Activated naive CD8-positive, alpha-beta T cell treated with anti-CD3 and anti-CD28 coated beads, Interleukin-2, amount 10 ng/mL, durations not matched to agents 7 days and 5 days (primary cell): ENCODE results near the gene PHLPP1. TPM values are rescaled to one million over a fixed set of nuclear protein-coding genes. Genes with fewer than 3 reads are reported as not detected.
"Not testable (repeated sequence)": the region's sequence is repeated elsewhere in the genome, so short reads cannot be mapped to it uniquely, and the experiment has no call there.

Experiments used
- ATAC-seq: fragments of 150-1000 bp; cut with Tn5 transposase; one replicate; pipeline ENCODE4 v1.10.0; 2021; ENCODE audit warnings: low read depth, moderate library complexity
- POLR2A ChIA-PET: fragments of 350-600 bp; sonication (Branson Sonifier 250); formaldehyde crosslinking; loops from one replicate; lab custom pipeline; 2021; ENCODE audit warnings: antibody characterized with exemption; lab: Charles Lee
- DNase-seq: peaks from one replicate; pipeline ENCODE4 v3.0.0; 2021
- H3K27ac Mint-ChIP-seq: one replicate; pipeline ENCODE4 v1.8.0; 2022; ENCODE audit warnings: mild to moderate bottlenecking, mixed read lengths
- H3K27me3 Mint-ChIP-seq: one replicate; pipeline ENCODE4 v1.8.0; 2022; ENCODE audit warnings: mild to moderate bottlenecking, moderate library complexity, mixed read lengths
- H3K36me3 Mint-ChIP-seq: one replicate; pipeline ENCODE4 v1.8.0; 2021; ENCODE audit warnings: mild to moderate bottlenecking, mixed read lengths
- H3K4me1 Mint-ChIP-seq: one replicate; pipeline ENCODE4 v1.8.0; 2021; ENCODE audit warnings: mixed read lengths
- H3K4me3 Mint-ChIP-seq: one replicate; pipeline ENCODE4 v1.8.0; 2022; ENCODE audit warnings: mild to moderate bottlenecking, moderate library complexity, mixed read lengths
- H3K9me3 Mint-ChIP-seq: one replicate; pipeline ENCODE4 v1.8.0; 2021; ENCODE audit warnings: mixed read lengths
- total RNA-seq, 2 experiments: library from RNA; stranded (reverse); gene quantifications; one replicate each; pipeline ENCODE4 v1.2.3, GENCODE V29; 2021

The PHLPP1 gene
- total RNA-seq, 2 experiments from 2014 or later = 5.8 to 6.1 TPM

- H3K27me3 Mint-ChIP-seq = peaks cover 2% of the 10 kb centered on the region
- no peaks in the 10 kb centered on the region for H3K9me3 Mint-ChIP-seq
- no peak overlapping the region for H3K27ac Mint-ChIP-seq
- H3K4me3 Mint-ChIP-seq = no peak overlapping the region
- ATAC-seq = no peak
- no peak for DNase-seq
- POLR2A ChIA-PET = no interaction called here
- H3K36me3 Mint-ChIP-seq = peaks cover 1% of the 10 kb centered on the region
- H3K4me1 Mint-ChIP-seq = peaks cover 7% of the 10 kb centered on the region
Observed at GRCh38 chr18:62797329-62797728, 82.0 kb downstream of the PHLPP1 start.

GRCh38 chr18:62799977-62800376 is 84.6 kb downstream of the PHLPP1 start:
- Mint-ChIP-seq H3K36me3 (no peaks in the 10 kb centered on the region), H3K27ac (no peak overlapping the region), H3K4me3 (no peak overlapping the region), H3K9me3 (no peaks in the 10 kb centered on the region), H3K27me3 (peaks cover 2% of the 10 kb centered on the region), H3K4me1 (peaks cover 7% of the 10 kb centered on the region)
- DNase-seq (no peak), ATAC-seq (no peak)
- POLR2A ChIA-PET = no interaction called here

- Mint-ChIP-seq H3K27me3 (peaks cover 2% of the 10 kb centered on the region), H3K4me3 (no peak overlapping the region), H3K36me3 (no peaks in the 10 kb centered on the region), H3K9me3 (no peaks in the 10 kb centered on the region), H3K27ac (no peak overlapping the region), H3K4me1 (peaks cover 2% of the 10 kb centered on the region)
- ATAC-seq = no peak
- DNase-seq = no peak
- POLR2A ChIA-PET = no interaction called here
Observed at GRCh38 chr18:62802523-62802922, 87.2 kb downstream of the PHLPP1 start.

GRCh38 chr18:62807396-62807795 is 92.1 kb downstream of the PHLPP1 start:
- POLR2A ChIA-PET = no interaction called here
- Mint-ChIP-seq H3K27ac (no peak overlapping the region), H3K27me3 (no peaks in the 10 kb centered on the region), H3K4me1 (no peaks in the 10 kb centered on the region), H3K4me3 (no peak overlapping the region), H3K9me3 (no peaks in the 10 kb centered on the region), H3K36me3 (peaks cover 4% of the 10 kb centered on the region)
- DNase-seq (no peak), ATAC-seq (no peak)

- no peak overlapping the region for H3K27ac Mint-ChIP-seq
Observed at GRCh38 chr18:62808123-62808522, 92.8 kb downstream of the PHLPP1 start.

GRCh38 chr18:62809445-62809844 is 94.1 kb downstream of the PHLPP1 start:
- H3K27ac Mint-ChIP-seq, H3K4me1 Mint-ChIP-seq, H3K27me3 Mint-ChIP-seq, H3K36me3 Mint-ChIP-seq, ATAC-seq, POLR2A ChIA-PET, H3K9me3 Mint-ChIP-seq, DNase-seq, H3K4me3 Mint-ChIP-seq: not testable (repeated sequence)

More at GRCh38 chr18:62808123-62808522, 92.8 kb downstream of the PHLPP1 start:
- Mint-ChIP-seq H3K27me3 (no peaks in the 10 kb centered on the region), H3K4me3 (no peak overlapping the region), H3K4me1 (no peaks in the 10 kb centered on the region), H3K36me3 (peaks cover 4% of the 10 kb centered on the region), H3K9me3 (no peaks in the 10 kb centered on the region)
- ATAC-seq (no peak), DNase-seq (no peak)
- POLR2A ChIA-PET = no interaction called here

- H3K27me3 Mint-ChIP-seq = no peaks in the 10 kb centered on the region
- DNase-seq (no peak), ATAC-seq (no peak)
- peaks cover 2% of the 10 kb centered on the region for H3K4me1 Mint-ChIP-seq
- peaks cover 4% of the 10 kb centered on the region for H3K36me3 Mint-ChIP-seq
- no peak overlapping the region for H3K27ac Mint-ChIP-seq
- H3K9me3 Mint-ChIP-seq = peaks cover 1% of the 10 kb centered on the region
- H3K4me3 Mint-ChIP-seq = no peak overlapping the region
- POLR2A ChIA-PET = no interaction called here
Observed at GRCh38 chr18:62809900-62810299, 94.6 kb downstream of the PHLPP1 start.

GRCh38 chr18:62810682-62811081 is 95.3 kb downstream of the PHLPP1 start:
- Mint-ChIP-seq H3K36me3 (peaks cover 4% of the 10 kb centered on the region), H3K27ac (no peak overlapping the region), H3K9me3 (peaks cover 1% of the 10 kb centered on the region), H3K27me3 (no peaks in the 10 kb centered on the region), H3K4me3 (no peak overlapping the region), H3K4me1 (peaks cover 2% of the 10 kb centered on the region)
- POLR2A ChIA-PET = no interaction called here
- DNase-seq (no peak), ATAC-seq (no peak)

GRCh38 chr18:62811674-62812073 is 96.3 kb downstream of the PHLPP1 start:
- Mint-ChIP-seq H3K27ac (no peak overlapping the region), H3K4me1 (peaks cover 2% of the 10 kb centered on the region), H3K27me3 (no peaks in the 10 kb centered on the region), H3K36me3 (peaks cover 4% of the 10 kb centered on the region), H3K4me3 (no peak overlapping the region), H3K9me3 (peaks cover 1% of the 10 kb centered on the region)
- DNase-seq (no peak), ATAC-seq (no peak)
- POLR2A ChIA-PET = no interaction called here

GRCh38 chr18:62812242-62812641 is 96.9 kb downstream of the PHLPP1 start:
- H3K9me3 Mint-ChIP-seq = peaks cover 1% of the 10 kb centered on the region
- ATAC-seq = no peak
- H3K4me1 Mint-ChIP-seq = peaks cover 2% of the 10 kb centered on the region
- H3K36me3 Mint-ChIP-seq = peaks cover 4% of the 10 kb centered on the region
- POLR2A ChIA-PET = no interaction called here
- DNase-seq = no peak
- no peak overlapping the region for H3K27ac Mint-ChIP-seq
- H3K27me3 Mint-ChIP-seq = no peaks in the 10 kb centered on the region
- H3K4me3 Mint-ChIP-seq = no peak overlapping the region

- Mint-ChIP-seq H3K36me3 (peaks cover 3% of the 10 kb centered on the region), H3K4me1 (peaks cover 2% of the 10 kb centered on the region), H3K4me3 (no peak overlapping the region), H3K27ac (no peak overlapping the region), H3K27me3 (no peaks in the 10 kb centered on the region), H3K9me3 (peaks cover 1% of the 10 kb centered on the region)
- ATAC-seq = no peak
- POLR2A ChIA-PET = no interaction called here
- no peak for DNase-seq
Observed at GRCh38 chr18:62812876-62813275, 97.5 kb downstream of the PHLPP1 start.

GRCh38 chr18:62814132-62814759 is 98.9 kb downstream of the PHLPP1 start:
- Mint-ChIP-seq H3K27ac (no peak overlapping the region), H3K27me3 (peaks cover 2% of the 10 kb centered on the region), H3K9me3 (peaks cover 1% of the 10 kb centered on the region), H3K36me3 (no peaks in the 10 kb centered on the region), H3K4me3 (no peak overlapping the region), H3K4me1 (peaks cover 2% of the 10 kb centered on the region)
- no peak for ATAC-seq
- POLR2A ChIA-PET = interaction anchor here (0.7 kb wide), 1 partner anchor 31 kb away, joined by 3 read pairs; no protein-coding TSS in a partner anchor
- DNase-seq = no peak

GRCh38 chr18:62825382-62825781 is 110.0 kb downstream of the PHLPP1 start:
- Mint-ChIP-seq H3K9me3 (no peaks in the 10 kb centered on the region), H3K27ac (no peak overlapping the region), H3K27me3 (no peaks in the 10 kb centered on the region), H3K4me1 (no peaks in the 10 kb centered on the region), H3K4me3 (no peak overlapping the region), H3K36me3 (peaks cover 2% of the 10 kb centered on the region)
- DNase-seq = no peak
- POLR2A ChIA-PET = no interaction called here
- no peak for ATAC-seq

GRCh38 chr18:62827397-62827796 is 112.1 kb downstream of the PHLPP1 start:
- Mint-ChIP-seq H3K27me3 (no peaks in the 10 kb centered on the region), H3K4me3 (no peak overlapping the region), H3K36me3 (peaks cover 4% of the 10 kb centered on the region), H3K4me1 (no peaks in the 10 kb centered on the region), H3K9me3 (no peaks in the 10 kb centered on the region), H3K27ac (no peak overlapping the region)
- ATAC-seq = no peak
- POLR2A ChIA-PET = no interaction called here
- DNase-seq = no peak
